HG03196 (cell line): Measurements from ENCODE around the gene ACACB.

Experiments
- ATAC-seq: cut with Tn5 transposase; IDR thresholded peaks from one replicate; pipeline ENCODE4 v1.9.1; 2021; ENCODE audit not compliant: unreplicated experiment

ACACB gene

GRCh38 chr12:109273354-109273753, 157.0 kb downstream of the ACACB start:
- no peak for ATAC-seq

GRCh38 chr12:109274381-109274780, 158.0 kb downstream of the ACACB start:
- no peak for ATAC-seq

DNA sequence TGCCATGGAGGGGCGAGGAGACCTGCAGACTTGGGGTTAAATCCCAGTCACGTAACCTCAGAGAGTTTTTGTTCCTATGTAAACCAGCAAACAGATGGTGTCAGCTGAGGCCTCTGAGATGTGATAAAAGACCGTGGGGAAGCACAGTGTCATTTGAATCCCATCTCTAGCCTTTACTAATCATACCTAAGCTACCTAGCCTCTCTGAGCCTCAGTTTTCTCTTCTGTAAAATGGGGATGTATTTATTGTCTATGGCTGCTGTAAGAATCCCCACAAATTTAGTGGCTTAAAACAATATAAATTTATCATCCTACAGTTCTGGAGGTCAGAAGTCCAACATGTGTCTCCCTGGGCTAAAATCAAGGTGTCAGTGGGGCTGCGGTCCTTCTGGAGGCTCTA, 158.8 kb downstream of the ACACB start:
- ATAC-seq: no peak

DNA sequence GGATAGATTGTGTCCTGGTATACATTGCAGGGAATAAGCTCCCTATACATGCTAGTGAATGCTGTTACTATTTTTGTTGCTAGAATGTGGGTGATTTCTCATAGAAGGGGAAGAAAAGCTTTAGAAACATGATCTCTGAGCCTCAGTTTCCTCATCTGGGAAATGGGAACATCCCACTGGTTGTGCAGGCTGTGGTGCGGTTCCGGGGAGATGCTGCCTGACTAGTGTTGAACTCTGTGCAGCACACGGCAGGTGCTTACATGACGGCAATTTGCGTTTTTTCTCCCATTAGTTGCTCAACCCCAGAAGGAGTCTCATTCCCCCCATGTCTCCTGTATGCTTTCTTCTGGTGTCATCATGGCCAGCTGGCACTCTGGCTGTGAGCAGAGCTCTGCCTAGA, 159.8 kb downstream of the ACACB start:
- ATAC-seq: no peak

- ATAC-seq: no peak
These were observed 161.0 kb downstream of the ACACB start for GRCh38 chr12:109277255-109277898.

DNA sequence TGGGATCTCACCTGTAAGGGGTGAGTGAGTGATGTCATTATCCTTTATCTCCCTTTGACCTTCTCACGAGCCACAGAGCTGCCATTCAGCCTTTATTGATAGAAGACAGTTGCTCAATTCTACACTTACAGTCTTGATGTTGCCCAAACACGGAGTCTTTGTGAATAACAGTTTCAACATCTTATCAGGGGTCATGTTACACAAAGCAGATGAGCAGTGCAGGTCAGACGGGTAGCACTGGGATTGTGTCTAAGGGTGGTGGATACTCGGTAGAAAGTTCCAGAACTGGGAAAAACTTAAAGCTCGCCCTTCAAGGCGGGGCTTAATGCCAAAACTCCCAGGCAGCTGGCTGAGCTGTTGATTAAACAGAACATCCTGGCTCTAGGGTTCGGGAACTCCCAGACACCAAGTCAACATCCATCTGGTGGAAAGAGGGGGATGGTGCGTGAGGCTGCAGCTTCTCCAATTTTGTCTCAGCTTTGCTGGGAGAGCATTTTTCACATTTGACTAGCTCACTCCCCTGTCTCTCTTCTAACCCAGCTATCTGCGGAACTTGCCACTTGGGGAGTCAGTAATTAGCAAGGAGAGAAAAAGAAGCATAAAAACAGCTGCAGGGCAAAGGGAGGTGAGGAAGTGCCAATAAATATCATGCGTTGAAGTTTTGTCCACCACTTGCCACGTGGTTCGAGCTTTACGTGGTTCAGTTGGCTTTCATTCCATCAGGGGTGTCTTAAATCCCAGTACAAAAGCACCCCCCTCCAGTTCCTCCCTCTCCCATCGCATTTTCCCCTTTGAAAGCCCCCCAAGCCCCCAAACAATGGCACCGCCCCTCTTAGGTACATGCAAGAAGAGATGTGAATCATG, 161.7 kb downstream of the ACACB start:
- ATAC-seq: no peak

DNA sequence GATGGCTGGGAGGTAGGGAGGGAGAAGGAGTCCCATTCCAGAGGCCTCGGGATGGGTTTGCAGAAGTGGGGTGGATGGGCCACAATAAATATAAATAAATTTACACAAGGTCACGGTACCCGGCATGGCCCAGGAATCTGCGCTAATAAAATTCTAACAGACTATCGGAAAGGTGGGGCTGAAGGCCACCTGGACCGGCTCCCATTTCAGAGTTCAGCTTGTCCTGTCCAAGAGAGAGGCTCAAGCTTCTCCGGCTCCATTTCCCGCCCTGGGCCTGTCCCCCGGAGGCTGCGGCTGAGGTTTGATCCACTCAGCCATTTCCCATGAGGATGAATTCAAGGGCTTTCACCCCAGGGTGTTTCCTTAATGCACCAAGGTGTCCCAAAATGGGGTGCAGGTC, 162.5 kb downstream of the ACACB start:
- ATAC-seq: no peak

DNA sequence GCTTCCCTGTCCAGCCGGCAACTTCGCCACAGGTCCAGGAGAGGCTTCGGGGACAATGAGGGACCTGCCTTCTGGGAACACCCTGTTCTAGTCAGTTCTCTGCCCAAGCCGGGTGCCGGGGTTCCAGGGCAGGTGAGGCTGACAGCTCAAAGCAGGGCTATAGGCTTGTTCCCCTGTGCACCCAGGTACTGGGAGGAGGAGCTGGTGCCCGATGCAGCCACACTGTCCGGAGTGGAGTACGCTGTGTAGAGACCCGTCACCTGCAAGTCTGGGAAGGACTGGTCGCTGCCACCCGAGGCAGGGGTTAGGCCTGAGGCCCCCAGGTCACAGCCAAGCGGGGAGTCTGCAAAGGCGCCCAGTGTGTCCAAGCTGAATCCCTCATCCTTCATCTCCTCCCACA, 163.1 kb downstream of the ACACB start:
- ATAC-seq: no peak

GRCh38 chr12:109281452-109281851, 165.1 kb downstream of the ACACB start:
- no peak for ATAC-seq

DNA sequence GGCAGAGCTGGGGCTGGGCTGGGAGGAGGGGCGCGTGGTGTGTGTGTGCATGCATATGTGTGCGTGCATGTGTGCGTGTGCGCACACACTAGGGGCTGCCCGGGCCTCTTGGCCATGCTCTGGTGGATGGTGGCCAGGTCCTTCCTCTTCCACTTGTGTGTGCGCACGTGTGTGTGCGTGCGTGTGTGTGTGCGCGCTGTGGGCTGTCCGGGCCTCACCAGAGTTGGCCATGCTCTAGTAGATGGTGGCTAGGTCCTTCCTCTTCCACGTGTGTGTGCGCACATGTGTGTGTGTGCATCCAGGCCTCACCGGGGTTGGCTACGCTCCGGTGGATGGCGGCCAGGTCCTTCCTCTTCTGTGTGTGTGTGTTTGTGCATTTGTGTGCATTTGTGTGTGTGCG, 168.0 kb downstream of the ACACB start:
- no peak for ATAC-seq

- no peak for ATAC-seq
These were observed 169.9 kb downstream of the ACACB start for GRCh38 chr12:109286252-109286651.

DNA sequence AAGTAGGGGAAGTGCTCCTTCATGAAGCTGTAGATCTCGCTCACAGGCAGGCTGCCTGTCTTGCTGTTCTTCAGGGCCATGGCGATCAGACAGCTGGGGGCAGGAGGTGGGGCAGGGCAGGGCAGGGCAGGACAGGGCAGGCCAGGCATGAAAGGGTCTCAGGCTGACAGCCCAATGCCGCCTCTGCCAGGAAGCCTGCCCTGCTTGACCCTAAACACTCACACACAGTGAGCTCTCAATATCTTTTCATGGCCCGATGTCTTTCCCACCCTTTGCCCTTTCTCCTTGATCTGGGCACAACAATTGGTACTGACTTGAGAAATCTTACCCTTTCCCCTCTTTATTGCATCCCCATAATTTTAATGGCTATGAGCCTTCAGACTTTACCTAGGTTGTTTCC, 170.3 kb downstream of the ACACB start:
- no peak for ATAC-seq

DNA sequence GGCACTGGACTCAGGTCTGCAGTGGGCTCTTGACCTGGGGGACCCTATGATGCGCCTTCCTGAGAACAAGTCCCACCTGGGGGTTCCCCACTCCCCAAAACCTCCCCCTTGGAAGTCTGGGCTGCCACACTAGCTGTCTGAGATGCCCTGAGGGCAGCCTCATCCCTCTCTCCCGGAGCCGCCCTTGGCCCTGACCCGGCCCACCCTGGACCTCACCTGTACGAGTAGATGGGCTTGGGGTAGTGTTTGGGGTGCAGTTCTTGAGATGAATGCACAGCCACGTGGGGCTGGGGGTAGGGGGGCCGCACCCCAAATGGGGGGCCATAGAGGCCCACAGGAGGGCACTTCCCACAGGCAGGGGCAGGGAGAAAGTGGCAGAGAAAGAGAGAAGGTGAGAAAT, 170.8 kb downstream of the ACACB start:
- ATAC-seq: no peak

DNA sequence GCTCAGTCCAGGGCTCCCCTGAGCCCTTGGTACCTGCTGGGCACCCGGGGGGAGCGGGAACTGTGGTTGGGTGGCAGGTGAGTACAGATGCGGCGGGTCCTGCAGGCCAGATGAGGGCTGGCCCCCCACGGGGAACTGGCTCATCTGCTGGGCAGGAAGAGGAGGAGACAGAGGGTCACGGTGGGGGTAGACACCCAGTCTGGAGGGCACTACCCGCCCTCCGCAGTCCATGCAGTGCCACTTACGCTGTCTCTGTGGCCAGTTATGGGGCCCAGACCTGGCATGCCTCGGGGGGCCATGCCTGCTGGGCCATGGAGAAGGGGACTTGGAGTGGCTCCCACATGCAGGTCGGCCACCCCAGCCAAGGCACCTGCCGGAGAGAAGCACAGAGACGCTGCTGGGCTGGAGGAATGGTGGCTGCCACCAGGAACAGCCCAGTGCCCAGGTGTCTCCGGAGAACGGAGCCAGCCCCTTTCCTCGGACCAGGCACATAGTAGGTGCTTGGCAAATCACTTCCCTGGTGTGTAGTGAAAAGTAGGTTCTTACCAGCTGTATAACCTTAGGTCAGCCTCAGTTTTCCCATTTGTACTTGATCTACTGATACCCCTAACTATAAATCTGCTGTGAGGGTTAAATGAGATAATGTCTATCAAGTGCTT, 171.6 kb downstream of the ACACB start:
- ATAC-seq: no peak

- no peak for ATAC-seq
These were observed 172.2 kb downstream of the ACACB start for GRCh38 chr12:109288571-109288970.

- ATAC-seq: no peak
These were observed 172.6 kb downstream of the ACACB start for GRCh38 chr12:109289004-109289403.

GRCh38 chr12:109289551-109289950, 173.2 kb downstream of the ACACB start:
- ATAC-seq: no peak

- no peak for ATAC-seq
These were observed 173.7 kb downstream of the ACACB start for GRCh38 chr12:109290061-109290460.

DNA sequence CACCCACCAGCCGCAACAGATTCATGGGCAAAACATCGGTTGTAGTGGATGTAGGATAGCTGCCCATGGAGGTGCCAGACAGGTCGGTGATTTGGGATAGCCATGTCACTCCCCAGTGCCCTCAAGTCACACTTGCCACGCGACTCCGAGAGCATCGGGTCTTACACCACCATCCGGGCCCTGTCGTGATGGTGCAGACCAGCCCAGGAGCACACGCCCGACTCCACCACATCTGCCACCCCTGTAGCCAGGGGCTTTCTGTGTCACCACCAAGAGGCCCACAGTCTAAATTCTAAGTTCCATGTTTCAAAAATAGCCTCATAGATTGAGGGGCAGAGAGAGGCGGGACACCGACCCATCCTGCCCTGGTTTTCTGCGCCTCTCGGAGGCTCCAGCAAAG, 174.7 kb downstream of the ACACB start:
- no peak for ATAC-seq

DNA sequence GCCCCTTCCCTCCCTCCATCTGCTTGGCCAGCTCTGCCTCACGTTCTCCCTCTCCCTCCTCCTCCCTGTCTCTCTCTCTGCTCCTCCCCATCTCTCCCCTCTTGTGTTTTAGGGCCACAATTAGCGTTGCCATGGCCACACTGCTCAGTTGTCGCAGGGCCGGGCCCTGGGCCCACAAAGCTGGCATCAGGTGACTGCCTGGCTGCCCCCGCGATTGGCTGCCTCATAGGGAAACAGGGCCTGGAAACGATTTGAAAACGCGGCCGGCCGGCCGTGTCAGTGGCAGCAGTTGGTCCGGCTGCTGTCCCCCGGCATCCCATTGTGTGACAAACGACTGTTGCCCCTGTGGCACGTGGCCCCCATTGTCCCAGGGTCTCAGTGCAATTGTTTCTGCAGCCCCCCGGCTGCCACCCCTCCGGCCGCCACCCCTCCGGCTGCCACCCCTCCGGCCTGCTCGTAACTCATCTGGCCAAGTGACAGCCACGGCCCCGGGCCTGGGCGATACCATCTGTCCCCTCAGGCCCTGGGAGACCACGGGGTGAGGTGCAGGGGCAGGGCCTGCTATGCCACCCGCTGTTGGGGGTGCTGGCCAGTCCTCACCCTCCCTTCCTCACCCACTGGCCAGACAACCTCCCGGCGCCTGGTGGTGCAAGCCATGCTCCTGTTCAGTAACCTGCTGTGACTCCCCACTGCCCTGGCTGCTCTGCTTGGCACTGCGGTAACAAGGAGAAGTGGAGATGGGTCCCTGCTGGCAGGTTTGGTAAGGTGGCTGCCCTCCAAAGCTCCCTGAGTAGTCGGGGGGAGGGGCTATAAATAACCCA, 175.3 kb downstream of the ACACB start:
- no peak for ATAC-seq

GRCh38 chr12:109292342-109292711, 175.9 kb downstream of the ACACB start:
- no peak for ATAC-seq
